ENCODE data around the gene CA11. TPM values are rescaled to one million over a fixed set of nuclear protein-coding genes. Genes with fewer than 3 reads are reported as not detected.

Gene CA11
- total and polyA plus RNA-seq, 9 of the 15 experiments (the other 6 are each of a cell fraction or from before 2014, with no cell fraction given) = 2.9 to 19.9 (median 8.3) TPM

DNA sequence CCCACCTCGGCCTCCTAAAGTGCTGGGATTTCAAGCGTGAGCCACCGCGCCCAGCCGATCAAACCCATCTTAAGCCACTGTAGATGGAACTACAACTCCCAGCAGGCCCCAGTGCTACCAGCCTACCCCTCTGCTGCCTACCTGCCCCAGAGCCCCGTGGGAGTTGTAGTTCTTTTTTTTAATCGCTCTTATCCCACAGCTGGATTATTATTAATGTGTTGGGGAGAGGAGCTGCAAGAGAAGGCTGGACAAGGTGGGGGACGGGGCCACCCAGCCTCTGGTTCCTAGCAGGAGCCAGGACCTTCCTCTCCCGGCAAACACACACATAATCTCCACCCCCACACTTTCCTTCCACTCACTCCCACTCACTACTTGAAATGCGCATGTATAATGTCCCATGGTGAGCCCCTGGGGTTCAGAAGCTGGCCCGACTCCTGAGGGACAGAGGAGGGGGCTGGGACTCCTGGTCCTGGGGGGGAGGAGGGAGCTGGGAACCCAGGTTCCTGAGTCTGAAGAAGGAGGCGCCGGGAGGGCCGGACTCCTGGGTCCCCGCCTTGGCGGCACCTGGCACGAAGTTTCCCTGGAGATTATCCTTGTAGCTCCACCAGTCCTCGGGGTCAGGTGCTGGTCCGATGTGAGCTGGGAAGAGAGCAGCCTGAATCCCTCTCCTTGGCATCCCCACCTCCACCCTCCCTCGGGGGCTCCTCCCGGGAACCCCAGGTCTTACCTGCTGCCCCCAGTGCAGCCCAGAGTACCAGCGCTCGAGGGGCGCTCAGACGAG lies 958 bp downstream of the CA11 start (continued):
- TF ChIP-seq, protein P1, sequence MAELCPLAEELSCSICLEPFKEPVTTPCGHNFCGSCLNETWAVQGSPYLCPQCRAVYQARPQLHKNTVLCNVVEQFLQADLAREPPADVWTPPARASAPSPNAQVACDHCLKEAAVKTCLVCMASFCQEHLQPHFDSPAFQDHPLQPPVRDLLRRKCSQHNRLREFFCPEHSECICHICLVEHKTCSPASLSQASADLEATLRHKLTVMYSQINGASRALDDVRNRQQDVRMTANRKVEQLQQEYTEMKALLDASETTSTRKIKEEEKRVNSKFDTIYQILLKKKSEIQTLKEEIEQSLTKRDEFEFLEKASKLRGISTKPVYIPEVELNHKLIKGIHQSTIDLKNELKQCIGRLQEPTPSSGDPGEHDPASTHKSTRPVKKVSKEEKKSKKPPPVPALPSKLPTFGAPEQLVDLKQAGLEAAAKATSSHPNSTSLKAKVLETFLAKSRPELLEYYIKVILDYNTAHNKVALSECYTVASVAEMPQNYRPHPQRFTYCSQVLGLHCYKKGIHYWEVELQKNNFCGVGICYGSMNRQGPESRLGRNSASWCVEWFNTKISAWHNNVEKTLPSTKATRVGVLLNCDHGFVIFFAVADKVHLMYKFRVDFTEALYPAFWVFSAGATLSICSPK (IDR thresholded peaks at IDR 0.05; ENCODE audit: borderline replicate concordance) = no peak
- TF ChIP-seq CREM (IDR thresholded peaks at IDR 0.05; ENCODE audit: low read depth) = peak; percentile 59
- no peak for TF ChIP-seq MAFG (tag; conservative IDR thresholded peaks at IDR 0.05)
- no peak for TF ChIP-seq LCOR (CRISPR knock-in tag; IDR thresholded peaks at IDR 0.05)
- TF ChIP-seq HCFC1 (IDR thresholded peaks at IDR 0.05; ENCODE audit: low read depth, low read length) = peak; percentile 99
- peak; percentile 97 for TF ChIP-seq ZNF766 (CRISPR knock-in tag; conservative IDR thresholded peaks at IDR 0.05)
- TF ChIP-seq, protein P2, sequence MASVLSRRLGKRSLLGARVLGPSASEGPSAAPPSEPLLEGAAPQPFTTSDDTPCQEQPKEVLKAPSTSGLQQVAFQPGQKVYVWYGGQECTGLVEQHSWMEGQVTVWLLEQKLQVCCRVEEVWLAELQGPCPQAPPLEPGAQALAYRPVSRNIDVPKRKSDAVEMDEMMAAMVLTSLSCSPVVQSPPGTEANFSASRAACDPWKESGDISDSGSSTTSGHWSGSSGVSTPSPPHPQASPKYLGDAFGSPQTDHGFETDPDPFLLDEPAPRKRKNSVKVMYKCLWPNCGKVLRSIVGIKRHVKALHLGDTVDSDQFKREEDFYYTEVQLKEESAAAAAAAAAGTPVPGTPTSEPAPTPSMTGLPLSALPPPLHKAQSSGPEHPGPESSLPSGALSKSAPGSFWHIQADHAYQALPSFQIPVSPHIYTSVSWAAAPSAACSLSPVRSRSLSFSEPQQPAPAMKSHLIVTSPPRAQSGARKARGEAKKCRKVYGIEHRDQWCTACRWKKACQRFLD (CRISPR knock-in tag; IDR thresholded peaks at IDR 0.05) = peak; percentile 89
- TF ChIP-seq, protein P3, sequence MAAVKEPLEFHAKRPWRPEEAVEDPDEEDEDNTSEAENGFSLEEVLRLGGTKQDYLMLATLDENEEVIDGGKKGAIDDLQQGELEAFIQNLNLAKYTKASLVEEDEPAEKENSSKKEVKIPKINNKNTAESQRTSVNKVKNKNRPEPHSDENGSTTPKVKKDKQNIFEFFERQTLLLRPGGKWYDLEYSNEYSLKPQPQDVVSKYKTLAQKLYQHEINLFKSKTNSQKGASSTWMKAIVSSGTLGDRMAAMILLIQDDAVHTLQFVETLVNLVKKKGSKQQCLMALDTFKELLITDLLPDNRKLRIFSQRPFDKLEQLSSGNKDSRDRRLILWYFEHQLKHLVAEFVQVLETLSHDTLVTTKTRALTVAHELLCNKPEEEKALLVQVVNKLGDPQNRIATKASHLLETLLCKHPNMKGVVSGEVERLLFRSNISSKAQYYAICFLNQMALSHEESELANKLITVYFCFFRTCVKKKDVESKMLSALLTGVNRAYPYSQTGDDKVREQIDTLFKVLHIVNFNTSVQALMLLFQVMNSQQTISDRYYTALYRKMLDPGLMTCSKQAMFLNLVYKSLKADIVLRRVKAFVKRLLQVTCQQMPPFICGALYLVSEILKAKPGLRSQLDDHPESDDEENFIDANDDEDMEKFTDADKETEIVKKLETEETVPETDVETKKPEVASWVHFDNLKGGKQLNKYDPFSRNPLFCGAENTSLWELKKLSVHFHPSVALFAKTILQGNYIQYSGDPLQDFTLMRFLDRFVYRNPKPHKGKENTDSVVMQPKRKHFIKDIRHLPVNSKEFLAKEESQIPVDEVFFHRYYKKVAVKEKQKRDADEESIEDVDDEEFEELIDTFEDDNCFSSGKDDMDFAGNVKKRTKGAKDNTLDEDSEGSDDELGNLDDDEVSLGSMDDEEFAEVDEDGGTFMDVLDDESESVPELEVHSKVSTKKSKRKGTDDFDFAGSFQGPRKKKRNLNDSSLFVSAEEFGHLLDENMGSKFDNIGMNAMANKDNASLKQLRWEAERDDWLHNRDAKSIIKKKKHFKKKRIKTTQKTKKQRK (IDR thresholded peaks at IDR 0.05; ENCODE audit: borderline replicate concordance, low read depth, low read length) = no peak
- TF ChIP-seq, protein P4, sequence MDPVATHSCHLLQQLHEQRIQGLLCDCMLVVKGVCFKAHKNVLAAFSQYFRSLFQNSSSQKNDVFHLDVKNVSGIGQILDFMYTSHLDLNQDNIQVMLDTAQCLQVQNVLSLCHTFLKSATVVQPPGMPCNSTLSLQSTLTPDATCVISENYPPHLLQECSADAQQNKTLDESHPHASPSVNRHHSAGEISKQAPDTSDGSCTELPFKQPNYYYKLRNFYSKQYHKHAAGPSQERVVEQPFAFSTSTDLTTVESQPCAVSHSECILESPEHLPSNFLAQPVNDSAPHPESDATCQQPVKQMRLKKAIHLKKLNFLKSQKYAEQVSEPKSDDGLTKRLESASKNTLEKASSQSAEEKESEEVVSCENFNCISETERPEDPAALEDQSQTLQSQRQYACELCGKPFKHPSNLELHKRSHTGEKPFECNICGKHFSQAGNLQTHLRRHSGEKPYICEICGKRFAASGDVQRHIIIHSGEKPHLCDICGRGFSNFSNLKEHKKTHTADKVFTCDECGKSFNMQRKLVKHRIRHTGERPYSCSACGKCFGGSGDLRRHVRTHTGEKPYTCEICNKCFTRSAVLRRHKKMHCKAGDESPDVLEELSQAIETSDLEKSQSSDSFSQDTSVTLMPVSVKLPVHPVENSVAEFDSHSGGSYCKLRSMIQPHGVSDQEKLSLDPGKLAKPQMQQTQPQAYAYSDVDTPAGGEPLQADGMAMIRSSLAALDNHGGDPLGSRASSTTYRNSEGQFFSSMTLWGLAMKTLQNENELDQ (CRISPR knock-in tag; IDR thresholded peaks at IDR 0.05; ENCODE audit: borderline replicate concordance) = no peak
- TF ChIP-seq ZNF384 (IDR thresholded peaks at IDR 0.05; ENCODE audit: low read depth, low read length) = peak; percentile 72
- TF ChIP-seq, protein P5, sequence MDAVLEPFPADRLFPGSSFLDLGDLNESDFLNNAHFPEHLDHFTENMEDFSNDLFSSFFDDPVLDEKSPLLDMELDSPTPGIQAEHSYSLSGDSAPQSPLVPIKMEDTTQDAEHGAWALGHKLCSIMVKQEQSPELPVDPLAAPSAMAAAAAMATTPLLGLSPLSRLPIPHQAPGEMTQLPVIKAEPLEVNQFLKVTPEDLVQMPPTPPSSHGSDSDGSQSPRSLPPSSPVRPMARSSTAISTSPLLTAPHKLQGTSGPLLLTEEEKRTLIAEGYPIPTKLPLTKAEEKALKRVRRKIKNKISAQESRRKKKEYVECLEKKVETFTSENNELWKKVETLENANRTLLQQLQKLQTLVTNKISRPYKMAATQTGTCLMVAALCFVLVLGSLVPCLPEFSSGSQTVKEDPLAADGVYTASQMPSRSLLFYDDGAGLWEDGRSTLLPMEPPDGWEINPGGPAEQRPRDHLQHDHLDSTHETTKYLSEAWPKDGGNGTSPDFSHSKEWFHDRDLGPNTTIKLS (IDR thresholded peaks at IDR 0.05; ENCODE audit: borderline replicate concordance, low read depth) = peak; percentile 92
- TF ChIP-seq, protein P6, sequence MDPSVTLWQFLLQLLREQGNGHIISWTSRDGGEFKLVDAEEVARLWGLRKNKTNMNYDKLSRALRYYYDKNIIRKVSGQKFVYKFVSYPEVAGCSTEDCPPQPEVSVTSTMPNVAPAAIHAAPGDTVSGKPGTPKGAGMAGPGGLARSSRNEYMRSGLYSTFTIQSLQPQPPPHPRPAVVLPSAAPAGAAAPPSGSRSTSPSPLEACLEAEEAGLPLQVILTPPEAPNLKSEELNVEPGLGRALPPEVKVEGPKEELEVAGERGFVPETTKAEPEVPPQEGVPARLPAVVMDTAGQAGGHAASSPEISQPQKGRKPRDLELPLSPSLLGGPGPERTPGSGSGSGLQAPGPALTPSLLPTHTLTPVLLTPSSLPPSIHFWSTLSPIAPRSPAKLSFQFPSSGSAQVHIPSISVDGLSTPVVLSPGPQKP (CRISPR knock-in tag; IDR thresholded peaks at IDR 0.05) = no peak
- TF ChIP-seq RBBP5 (IDR thresholded peaks at IDR 0.05; ENCODE audit: borderline replicate concordance, insufficient read depth, low read length, poor library complexity, severe bottlenecking) = peak; percentile 5
- TF ChIP-seq SMAD2 (IDR thresholded peaks at IDR 0.05; ENCODE audit: low read depth, low read length) = 0 out of 2 replicates have a peak, but pooled peaks have one; percentile 78

Data from K562 (cell line).